NCI-H446 treated with DMSO at 0.1 percent for 48 hours (cell line): ENCODE measurements around the gene DDX53.
A peak's percentile ranks its signal among the peaks of the same experiment; 100 is the strongest.

ENCODE experiments used
- DNase-seq: peaks from one replicate; lab custom pipeline; 2025; lab: John Stamatoyannopoulos, UW

DDX53 gene

GRCh38 chrX:22999696-23000223, at the start of gene DDX53:
Gene DDX53, plus strand, starts transcription at chrX:22999960. Its CDS starts 98 bp downstream, at chrX:23000058.
- no peak for DNase-seq

DNA sequence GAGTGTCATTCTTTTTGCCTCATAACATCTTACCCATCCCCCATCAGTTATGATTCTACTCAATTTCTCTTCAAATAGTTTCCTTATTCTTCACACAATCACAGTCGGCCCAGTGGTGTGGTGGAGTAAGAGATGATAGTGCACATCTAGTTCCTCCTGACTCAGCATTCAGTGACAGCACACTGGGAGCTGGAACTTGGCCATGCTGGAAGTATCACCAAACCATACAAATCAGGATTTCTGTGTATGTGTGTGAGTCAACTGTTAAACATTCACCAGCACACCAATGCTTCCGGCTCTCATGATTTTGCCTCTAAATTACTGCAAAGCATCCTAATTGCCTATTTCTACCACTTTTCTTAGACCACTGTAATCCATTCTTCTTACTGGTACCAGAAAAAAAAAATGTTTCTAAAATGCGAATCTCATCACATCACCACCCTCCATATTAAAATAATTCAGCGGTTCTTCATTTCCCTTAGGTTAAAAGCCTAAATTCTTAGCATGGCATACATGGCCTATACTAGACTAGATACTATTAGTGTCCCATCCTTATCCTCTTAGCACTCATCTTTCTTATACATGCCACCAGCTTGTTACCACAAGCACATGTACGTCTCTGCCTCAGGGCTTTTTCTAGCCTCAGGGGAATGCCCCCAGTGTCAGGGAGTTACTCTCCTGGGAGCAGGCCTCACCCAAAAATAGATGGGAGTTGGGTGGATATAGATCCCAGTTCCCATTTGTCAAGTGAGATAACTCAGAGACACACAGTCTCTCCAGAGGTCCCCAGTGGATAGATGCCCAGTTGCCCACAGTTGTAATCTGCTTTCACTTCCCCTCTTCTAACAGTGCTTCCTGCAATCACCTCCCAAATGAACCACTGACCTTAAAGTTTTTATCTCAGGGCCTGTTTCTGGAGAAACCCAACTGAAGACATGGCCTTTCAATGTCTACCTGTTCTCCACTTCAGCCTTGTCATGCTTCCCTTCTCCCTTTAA, 49.2 kb upstream of the DDX53 start:
- no peak for DNase-seq

DNA sequence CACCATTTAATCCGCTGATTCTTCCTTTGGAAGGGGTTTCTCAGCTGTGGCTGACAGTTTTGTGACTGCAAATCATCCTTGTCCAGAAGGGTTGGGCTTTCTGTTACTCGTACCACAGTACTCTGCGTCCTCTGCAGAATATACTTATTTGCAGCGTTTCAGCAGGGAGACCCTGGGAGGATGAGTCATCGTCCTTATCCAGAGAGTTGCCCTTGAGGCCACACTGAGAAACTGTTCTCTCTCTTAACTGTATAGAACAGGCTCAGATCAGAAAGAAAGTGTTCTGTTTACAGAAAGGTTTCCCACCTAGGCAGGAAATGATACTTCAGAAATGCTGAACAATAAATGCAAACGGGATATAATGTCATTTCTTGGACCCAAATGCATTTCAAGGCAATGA, 47.8 kb upstream of the DDX53 start:
- DNase-seq, result no peak

- DNase-seq, result no peak
Measured at GRCh38 chrX:22958250-22958649, 41.5 kb upstream of the DDX53 start.

- DNase-seq, result no peak
Measured at GRCh38 chrX:22959204-22959920, 40.4 kb upstream of the DDX53 start.

GRCh38 chrX:22963196-22963595, 36.6 kb upstream of the DDX53 start:
- DNase-seq, result no peak

GRCh38 chrX:22968494-22968893, 31.3 kb upstream of the DDX53 start:
- DNase-seq, result no peak

- no peak for DNase-seq
Measured at GRCh38 chrX:22969411-22969810, 30.3 kb upstream of the DDX53 start.

DNA sequence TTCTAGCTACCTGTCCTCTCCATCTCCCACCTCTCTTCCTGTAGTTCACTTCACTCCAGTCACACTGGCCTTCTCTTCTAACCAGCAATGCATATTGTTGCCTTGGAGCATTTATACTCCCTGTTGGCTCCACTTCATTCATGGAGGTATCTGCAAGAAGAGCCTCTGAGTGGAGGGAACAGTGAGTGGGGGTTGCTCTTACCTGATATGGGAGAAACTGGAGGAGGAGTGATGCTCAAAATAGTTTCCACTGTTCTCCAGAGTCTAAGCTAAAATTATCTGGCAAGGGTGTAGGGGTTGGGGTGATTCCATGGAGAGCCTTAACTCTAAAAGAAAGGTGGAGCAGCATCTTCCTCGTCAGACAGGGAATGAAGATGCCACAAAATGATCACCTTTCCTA, 28.9 kb upstream of the DDX53 start:
- DNase-seq, result no peak

- DNase-seq, result no peak
Measured at GRCh38 chrX:22974616-22975015, 25.1 kb upstream of the DDX53 start.

DNA sequence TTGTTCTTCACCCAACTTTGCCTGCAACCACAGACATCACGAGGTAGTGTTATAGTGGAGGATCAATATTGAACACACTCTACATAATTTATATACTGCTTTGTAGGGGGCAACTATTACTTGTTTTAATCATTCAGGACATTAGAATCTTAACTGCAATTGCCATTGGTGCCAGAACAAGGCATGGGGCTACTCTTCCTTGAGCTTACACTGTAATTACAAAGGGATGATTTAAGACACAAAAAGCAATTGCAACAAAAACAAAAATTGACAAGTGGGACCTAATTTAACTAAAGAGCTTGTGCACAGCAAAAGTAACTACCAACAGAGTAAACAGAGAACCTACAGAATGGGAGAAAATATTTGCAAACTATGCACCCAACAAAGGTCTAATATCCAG, 24.0 kb upstream of the DDX53 start:
- no peak for DNase-seq

GRCh38 chrX:22985958-22986357, 13.8 kb upstream of the DDX53 start:
- DNase-seq, result no peak

DNA sequence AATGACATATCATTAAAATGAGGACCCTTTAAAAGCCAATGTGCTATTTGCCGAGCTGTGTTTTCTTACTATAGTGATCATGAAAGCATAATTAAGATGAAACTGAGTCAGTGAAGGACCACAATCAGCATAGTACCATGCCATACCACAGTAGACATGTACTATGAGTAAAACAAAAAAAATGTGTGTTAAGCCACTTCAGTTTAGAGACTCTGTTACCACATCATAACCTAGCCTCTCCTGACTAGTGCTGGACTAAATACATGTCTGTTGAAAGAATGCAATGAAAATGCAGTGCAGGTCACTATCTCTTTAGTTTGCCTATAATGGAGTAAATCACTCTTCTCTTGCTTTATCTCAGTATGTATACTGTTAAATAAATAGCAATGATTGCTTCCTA, 12.3 kb upstream of the DDX53 start:
- no peak for DNase-seq

- DNase-seq, result no peak
Measured at GRCh38 chrX:23003116-23003515, 3.4 kb downstream of the DDX53 start.

- DNase-seq, result peak; percentile 18
Measured at GRCh38 chrX:23008431-23009099, 8.8 kb downstream of the DDX53 start.

- DNase-seq, result no peak
Measured at GRCh38 chrX:23012162-23012561, 12.4 kb downstream of the DDX53 start.

- DNase-seq, result no peak
Measured at GRCh38 chrX:23012636-23013035, 12.9 kb downstream of the DDX53 start.

DNA sequence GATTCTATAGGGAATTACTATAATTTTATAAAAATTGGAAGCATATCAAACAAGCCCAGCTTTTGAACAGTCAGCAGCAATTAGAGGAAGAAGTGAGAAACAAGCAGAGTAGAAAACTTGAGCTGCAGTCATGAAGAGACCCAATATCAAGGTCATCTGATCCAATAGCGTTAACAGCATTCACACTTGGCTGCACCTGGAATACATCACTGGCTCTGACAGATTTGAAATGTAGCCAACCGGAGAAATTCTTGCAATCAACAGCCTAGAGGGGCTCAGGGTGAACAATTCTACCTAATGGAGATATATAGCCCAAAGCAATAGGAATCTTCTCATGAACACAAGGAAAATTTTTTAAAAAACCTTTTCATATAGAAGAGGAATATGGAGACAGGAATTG, 13.6 kb downstream of the DDX53 start:
- peak; percentile 11 for DNase-seq

- DNase-seq, result no peak
Measured at GRCh38 chrX:23031600-23031999, 31.8 kb downstream of the DDX53 start.

GRCh38 chrX:23035493-23035892, 35.7 kb downstream of the DDX53 start:
- no peak for DNase-seq

DNA sequence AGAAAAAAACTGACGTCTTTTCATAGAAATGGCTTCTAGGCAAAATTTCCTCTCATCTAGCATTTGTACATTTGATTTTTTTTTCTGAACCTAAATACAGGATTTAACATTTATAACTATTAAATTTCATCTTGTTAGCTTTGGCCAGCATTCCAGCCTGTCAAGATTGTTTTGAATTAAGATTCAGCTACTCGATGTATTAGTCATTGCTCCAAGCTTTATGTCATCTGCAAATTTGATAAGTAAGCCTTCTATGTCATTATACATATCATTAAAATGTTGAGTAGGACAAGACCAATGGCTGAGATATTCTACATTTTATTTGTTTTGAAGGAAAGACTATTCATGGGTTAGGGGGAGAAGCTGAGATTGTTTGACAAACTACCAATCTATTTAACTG, 46.7 kb downstream of the DDX53 start:
- DNase-seq, result no peak
